Sigmoid colon (tissue), 7 donors: ENCODE results near the gene CADM3. TPM values are rescaled to one million over a fixed set of nuclear protein-coding genes. Genes with fewer than 3 reads are reported as not detected.

Experiments
- DNase-seq: peaks from one replicate; pipeline ENCODE4 v3.0.0-alpha.2; 2019
- H3K27ac ChIP-seq, 4 donors: fragments of 200-600 bp; sonication (generic); one replicate each; pipeline ENCODE4 v1.5.1; 2016 to 2019; ENCODE audit warnings: mild to moderate bottlenecking in 1 of 4
- H3K27me3 ChIP-seq, 3 donors: fragments of 200-600 bp; sonication (generic); one replicate each; pipeline ENCODE4 v1.5.1; 2019; ENCODE audit warnings: mild to moderate bottlenecking in 1 of 3
- H3K36me3 ChIP-seq, 4 donors: fragments of 200-600 bp; sonication (generic); one replicate each; pipeline ENCODE4 v1.5.1; 2016 to 2019
- H3K4me1 ChIP-seq, 4 donors: fragments of 200-600 bp; sonication (generic); one replicate each; pipeline ENCODE4 v1.5.1; 2017 to 2019
- H3K4me3 ChIP-seq, 4 donors: fragments of 200-600 bp; sonication (generic); one replicate each; pipeline ENCODE4 v1.5.1; 2017 to 2019; ENCODE audit warnings: mild to moderate bottlenecking in 2 of 4, moderate library complexity in 1 of 4
- H3K9me3 ChIP-seq, 4 donors: fragments of 200-600 bp in 3 of 4; sonication (generic) in 3 of 4; one replicate each; pipeline versions ENCODE4 v1.5.1 to v1.6.1; 2013 to 2019
- CTCF ChIP-seq, 4 experiments: fragments of 450-650 bp in 3 of 4; fragments of 200-600 bp in 1 of 4; IDR thresholded peaks; one replicate each; pipeline ENCODE4 v1.5.1; 2016 to 2019; ENCODE audit warnings: antibody characterized with exemption in 4 of 4, mild to moderate bottlenecking in 3 of 4, moderate library complexity in 2 of 4
- EP300 ChIP-seq, 4 donors: sonication (generic); formaldehyde crosslinking; IDR thresholded peaks; one replicate each; pipeline ENCODE4 v1.6.1; 2017; ENCODE audit warnings: antibody characterized with exemption in 4 of 4
- POLR2A ChIP-seq, 2 donors: fragments of 450-650 bp; IDR thresholded peaks; one replicate each; pipeline ENCODE4 v1.6.1; 2016; ENCODE audit warnings: antibody characterized with exemption in 2 of 2, mild to moderate bottlenecking in 2 of 2, moderate library complexity in 2 of 2
- POLR2AphosphoS5 ChIP-seq, 4 donors: sonication (generic); formaldehyde crosslinking; IDR thresholded peaks; one replicate each; pipeline ENCODE4 v1.6.1; 2017; ENCODE audit warnings: antibody characterized with exemption in 4 of 4
- WGBS, 2 donors: extraction: QIAGEN DNeasy Blood & Tissue Kit; methylation state at CpG; one replicate each; pipeline ENCODE4 v1.1.7; 2013; 5-methylcytosine and 5-hydroxymethylcytosine counted together
- intact Hi-C: fragments of 100-400 bp; cut with DNase I; formaldehyde crosslinking; loops from one replicate; pipeline ENCODE4 v1.15.1; 2023
- polyA plus RNA-seq, 3 donors: library from polyadenylated mRNA; stranded (reverse); fragments of 200-250 nt; gene quantifications; one replicate each; pipeline ENCODE4 v1.2.3, GENCODE V29; 2013
- total RNA-seq, 4 donors: library from RNA; depleted of rRNA; stranded (reverse); fragments of >200 nt; gene quantifications; one replicate each; pipeline ENCODE4 v1.1.0, GENCODE V29; 2016
- donor health status: healthy with polysubstance abuse.
- donor health status: Bipolar disorder and iron deficiency.
- donor health status: healthy.

The CADM3 gene
- total and polyA plus RNA-seq, 7 donors = 0.46 to 21.0 (median 10.5) TPM

GRCh38 chr1:159218649-159219636 lies 47.5 kb downstream of the CADM3 start:
- no peak overlapping the region for H3K27ac ChIP-seq
- no peak for DNase-seq
- H3K4me1 ChIP-seq = no peaks in the 10 kb centered on the region
- H3K9me3 ChIP-seq = no peaks in the 10 kb centered on the region
- intact Hi-C loops = no loop called here
- TF ChIP-seq POLR2A (IDR thresholded peaks at IDR 0.05) (no peak), CTCF (IDR thresholded peaks at IDR 0.05) (no peak), EP300 (IDR thresholded peaks at IDR 0.05) (no peak), POLR2AphosphoS5 (IDR thresholded peaks at IDR 0.05) (no peak)
- no peak overlapping the region for H3K4me3 ChIP-seq
- no peaks in the 10 kb centered on the region for H3K36me3 ChIP-seq
- H3K27me3 ChIP-seq = peaks cover 0 to 19% (median 0%) of the 10 kb centered on the region in 3 donors
- 71 to 73% methylated on average over 14 of the region's 14 CpGs for WGBS, 2 donors

GRCh38 chr1:159222075-159222865 lies 50.9 kb downstream of the CADM3 start:
- TF ChIP-seq POLR2AphosphoS5 (IDR thresholded peaks at IDR 0.05) = no peak
- no peak for TF ChIP-seq CTCF (IDR thresholded peaks at IDR 0.05)
- no peak for TF ChIP-seq EP300 (IDR thresholded peaks at IDR 0.05)
- TF ChIP-seq POLR2A (IDR thresholded peaks at IDR 0.05) = no peak
- intact Hi-C loops = no loop called here
- WGBS, 2 donors = 87 to 91% methylated on average over 5 of the region's 5 CpGs
- no peak overlapping the region for H3K27ac ChIP-seq
- no peak overlapping the region for H3K4me3 ChIP-seq
- no peaks in the 10 kb centered on the region for H3K36me3 ChIP-seq
- H3K4me1 ChIP-seq = no peaks in the 10 kb centered on the region
- H3K9me3 ChIP-seq = no peaks in the 10 kb centered on the region
- peaks cover 0 to 11% (median 0%) of the 10 kb centered on the region in 3 donors for H3K27me3 ChIP-seq
- no peak for DNase-seq

- intact Hi-C loops = no loop called here
- TF ChIP-seq CTCF (IDR thresholded peaks at IDR 0.05) (no peak), POLR2AphosphoS5 (IDR thresholded peaks at IDR 0.05) (no peak), EP300 (IDR thresholded peaks at IDR 0.05) (no peak), POLR2A (IDR thresholded peaks at IDR 0.05) (no peak)
- no peaks in the 10 kb centered on the region for H3K9me3 ChIP-seq
- no peaks in the 10 kb centered on the region for H3K36me3 ChIP-seq
- WGBS, 2 donors = 25 to 64% methylated on average over 2 of the region's 2 CpGs
- H3K4me3 ChIP-seq = no peak overlapping the region
- no peak for DNase-seq
- H3K27me3 ChIP-seq = peaks cover 0 to 11% (median 0%) of the 10 kb centered on the region in 3 donors
- H3K4me1 ChIP-seq = no peaks in the 10 kb centered on the region
- no peak overlapping the region for H3K27ac ChIP-seq
Observed at GRCh38 chr1:159223004-159223403, 51.6 kb downstream of the CADM3 start.

GRCh38 chr1:159228554-159228953 lies 57.1 kb downstream of the CADM3 start:
- intact Hi-C loops = no loop called here
- Histone ChIP-seq H3K4me3 (no peak overlapping the region), H3K27ac (no peak overlapping the region), H3K9me3 (no peaks in the 10 kb centered on the region), H3K27me3 (no peaks in the 10 kb centered on the region), H3K36me3 (no peaks in the 10 kb centered on the region), H3K4me1 (no peaks in the 10 kb centered on the region)
- TF ChIP-seq EP300 (IDR thresholded peaks at IDR 0.05) = no peak
- TF ChIP-seq CTCF (IDR thresholded peaks at IDR 0.05) = no peak
- no peak for TF ChIP-seq POLR2AphosphoS5 (IDR thresholded peaks at IDR 0.05)
- TF ChIP-seq POLR2A (IDR thresholded peaks at IDR 0.05) = no peak
- WGBS, 2 donors = 66 to 71% methylated on average over 2 of the region's 2 CpGs
- DNase-seq = no peak
